ENCODE data around the gene CRIM1.

The CRIM1 gene

GRCh38 chr2:36485521-36485920, 129.9 kb downstream of the CRIM1 start:
- Histone ChIP-seq H3K79me2 (ENCODE audit: insufficient read depth, low read length) (no peaks in the 10 kb centered on the region), H3K27ac (ENCODE audit: low read length) (no peak overlapping the region), H3K27me3 (ENCODE audit: insufficient read depth, low read length, poor library complexity) (peaks cover under 1% of the 10 kb centered on the region), H2AFZ (ENCODE audit: low read depth, low read length) (no peak overlapping the region), H3K4me2 (ENCODE audit: insufficient read depth, low read length) (no peak overlapping the region), H3K9ac (ENCODE audit: low read depth, low read length) (no peak overlapping the region), H3K4me1 (ENCODE audit: insufficient read depth, low read length) (no peaks in the 10 kb centered on the region), H3K4me3 (ENCODE audit: low read depth in 1 of 2, low read length in 2 of 2) (no peak overlapping the region), H3K36me3 (ENCODE audit: insufficient read depth, low read length) (no peaks in the 10 kb centered on the region), H4K20me1 (ENCODE audit: insufficient read depth, low read length) (no peaks in the 10 kb centered on the region), H3K9me3 (ENCODE audit: insufficient read depth, low read length, severe bottlenecking) (no peaks in the 10 kb centered on the region)
- DNase-seq, result no peak
- TF ChIP-seq CTCF (IDR thresholded peaks at IDR 0.05; ENCODE audit: borderline replicate concordance, extremely low read depth, low read length, poor library complexity, severe bottlenecking) (no peak), EZH2 (IDR thresholded peaks at IDR 0.05; ENCODE audit: borderline replicate concordance, low read depth, low read length, severe bottlenecking) (no peak)
- no peak for ATAC-seq (ENCODE audit: insufficient read depth, low read depth)

- Histone ChIP-seq H3K27ac (ENCODE audit: low read length) (no peak overlapping the region), H2AFZ (ENCODE audit: low read depth, low read length) (no peak overlapping the region), H3K9me3 (ENCODE audit: insufficient read depth, low read length, severe bottlenecking) (no peaks in the 10 kb centered on the region), H3K9ac (ENCODE audit: low read depth, low read length) (no peak overlapping the region), H4K20me1 (ENCODE audit: insufficient read depth, low read length) (no peaks in the 10 kb centered on the region), H3K36me3 (ENCODE audit: insufficient read depth, low read length) (no peaks in the 10 kb centered on the region), H3K4me3 (ENCODE audit: low read depth in 1 of 2, low read length in 2 of 2) (no peak overlapping the region), H3K4me2 (ENCODE audit: insufficient read depth, low read length) (no peak overlapping the region), H3K4me1 (ENCODE audit: insufficient read depth, low read length) (no peaks in the 10 kb centered on the region), H3K27me3 (ENCODE audit: insufficient read depth, low read length, poor library complexity) (peaks cover 7% of the 10 kb centered on the region), H3K79me2 (ENCODE audit: insufficient read depth, low read length) (no peaks in the 10 kb centered on the region)
- no peak for TF ChIP-seq EZH2 (IDR thresholded peaks at IDR 0.05; ENCODE audit: borderline replicate concordance, low read depth, low read length, severe bottlenecking)
- no peak for TF ChIP-seq CTCF (IDR thresholded peaks at IDR 0.05; ENCODE audit: borderline replicate concordance, extremely low read depth, low read length, poor library complexity, severe bottlenecking)
- DNase-seq (no peak), ATAC-seq (ENCODE audit: insufficient read depth, low read depth) (no peak)
These were observed 131.0 kb downstream of the CRIM1 start for GRCh38 chr2:36486521-36487044.

- Histone ChIP-seq H3K27ac (ENCODE audit: low read length) (no peak overlapping the region), H3K36me3 (ENCODE audit: insufficient read depth, low read length) (no peaks in the 10 kb centered on the region), H3K4me2 (ENCODE audit: insufficient read depth, low read length) (no peak overlapping the region), H4K20me1 (ENCODE audit: insufficient read depth, low read length) (no peaks in the 10 kb centered on the region), H3K4me3 (ENCODE audit: low read depth in 1 of 2, low read length in 2 of 2) (no peak overlapping the region), H3K27me3 (ENCODE audit: insufficient read depth, low read length, poor library complexity) (peaks cover 12% of the 10 kb centered on the region), H3K79me2 (ENCODE audit: insufficient read depth, low read length) (no peaks in the 10 kb centered on the region), H3K9me3 (ENCODE audit: insufficient read depth, low read length, severe bottlenecking) (no peaks in the 10 kb centered on the region), H3K9ac (ENCODE audit: low read depth, low read length) (no peak overlapping the region), H2AFZ (ENCODE audit: low read depth, low read length) (no peak overlapping the region), H3K4me1 (ENCODE audit: insufficient read depth, low read length) (no peaks in the 10 kb centered on the region)
- TF ChIP-seq EZH2 (IDR thresholded peaks at IDR 0.05; ENCODE audit: borderline replicate concordance, low read depth, low read length, severe bottlenecking), result no peak
- no peak for TF ChIP-seq CTCF (IDR thresholded peaks at IDR 0.05; ENCODE audit: borderline replicate concordance, extremely low read depth, low read length, poor library complexity, severe bottlenecking)
- ATAC-seq (ENCODE audit: insufficient read depth, low read depth) (no peak), DNase-seq (no peak)
These were observed 132.4 kb downstream of the CRIM1 start for GRCh38 chr2:36487947-36488346.

- H3K9ac ChIP-seq (ENCODE audit: low read depth, low read length), result no peak overlapping the region
- H3K4me2 ChIP-seq (ENCODE audit: insufficient read depth, low read length), result no peak overlapping the region
- ATAC-seq (ENCODE audit: insufficient read depth, low read depth) (no peak), DNase-seq (no peak)
- no peaks in the 10 kb centered on the region for H3K4me1 ChIP-seq (ENCODE audit: insufficient read depth, low read length)
- no peak overlapping the region for H2AFZ ChIP-seq (ENCODE audit: low read depth, low read length)
- no peaks in the 10 kb centered on the region for H3K9me3 ChIP-seq (ENCODE audit: insufficient read depth, low read length, severe bottlenecking)
- no peaks in the 10 kb centered on the region for H4K20me1 ChIP-seq (ENCODE audit: insufficient read depth, low read length)
- H3K27ac ChIP-seq (ENCODE audit: low read length), result no peak overlapping the region
- no peak overlapping the region for H3K4me3 ChIP-seq (ENCODE audit: low read depth in 1 of 2, low read length in 2 of 2)
- TF ChIP-seq EZH2 (IDR thresholded peaks at IDR 0.05; ENCODE audit: borderline replicate concordance, low read depth, low read length, severe bottlenecking) (no peak), CTCF (IDR thresholded peaks at IDR 0.05; ENCODE audit: borderline replicate concordance, extremely low read depth, low read length, poor library complexity, severe bottlenecking) (no peak)
- no peaks in the 10 kb centered on the region for H3K79me2 ChIP-seq (ENCODE audit: insufficient read depth, low read length)
- H3K36me3 ChIP-seq (ENCODE audit: insufficient read depth, low read length), result no peaks in the 10 kb centered on the region
- H3K27me3 ChIP-seq (ENCODE audit: insufficient read depth, low read length, poor library complexity), result peaks cover 12% of the 10 kb centered on the region
These were observed 133.7 kb downstream of the CRIM1 start for GRCh38 chr2:36489281-36489680.

Measured in DND-41 (cell line).